ENCODE results near the gene ZNF292. TPM values are rescaled to one million over a fixed set of nuclear protein-coding genes. Genes with fewer than 3 reads are reported as not detected.

The ZNF292 gene
- total RNA-seq, 1 experiment from 2014 or later: 45.0 TPM

DNA sequence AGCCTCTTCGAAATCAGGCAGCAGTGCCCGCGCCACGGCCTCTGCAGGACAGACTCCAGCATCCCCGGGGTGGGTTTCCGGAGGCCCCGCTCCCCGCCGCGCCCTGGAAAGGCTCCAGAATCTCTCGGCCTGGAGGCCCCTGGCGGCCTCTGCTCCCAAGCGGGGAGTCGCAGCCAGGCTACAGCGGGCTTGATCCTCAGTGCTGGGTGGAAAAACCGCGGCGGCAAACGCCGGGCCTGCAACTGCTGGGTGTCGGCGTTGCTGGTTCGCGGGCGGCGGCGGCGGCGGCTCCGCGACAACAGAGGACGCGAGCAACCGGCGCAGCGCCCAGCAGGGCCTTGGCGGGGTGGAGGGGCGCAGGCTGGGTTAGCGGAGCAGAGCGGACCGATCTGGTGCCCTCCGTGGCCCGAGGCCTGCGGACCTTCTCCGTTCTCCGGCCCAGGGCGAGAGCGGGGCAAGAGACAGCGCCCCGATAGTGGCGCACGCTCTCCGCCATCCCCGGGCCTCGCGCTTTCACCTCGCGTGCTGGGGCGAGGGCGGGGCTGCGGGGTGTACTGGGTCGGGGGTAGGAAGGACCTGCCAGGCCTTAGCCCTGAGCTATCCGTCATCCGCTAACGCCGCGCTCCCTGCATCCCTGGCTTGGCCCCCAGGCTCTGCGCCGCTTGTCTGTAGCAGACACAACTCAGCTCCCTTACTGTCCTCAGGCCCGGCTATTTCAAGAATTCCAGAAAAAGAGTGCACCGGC lies 3.4 kb upstream of the ZNF292 start:
- H3K4me1 ChIP-seq (ENCODE audit: insufficient read depth, low read length, poor library complexity, severe bottlenecking): peaks cover 27% of the 10 kb centered on the region
- ChIA-PET CTCF (no interaction called here), POLR2A (ENCODE audit: low non-redundant PET) (no interaction called here)
- no TSS peak for BruUV-seq (replicated peaks)
- TF ChIP-seq EZH2 (IDR thresholded peaks at IDR 0.05; ENCODE audit: borderline replicate concordance, low read depth, low read length, poor library complexity, severe bottlenecking) (no peak), CTCF (conservative IDR thresholded peaks at IDR 0.05; ENCODE audit: low read depth, low read length) (no peak)
- peak overlapping the region; percentile 51 for H3K4me3 ChIP-seq (ENCODE audit: low read depth, low read length, poor library complexity, severe bottlenecking)
- peak overlapping the region; percentile 95 for H3K27ac ChIP-seq (ENCODE audit: low read depth, low read length, poor library complexity, severe bottlenecking)
- H3K27me3 ChIP-seq (replicated peaks; ENCODE audit: insufficient read depth, low read depth, low read length, poor library complexity): no peaks in the 10 kb centered on the region
- H3K9me3 ChIP-seq (ENCODE audit: low read depth, low read length, poor library complexity, severe bottlenecking): no peaks in the 10 kb centered on the region
- DNase-seq (ENCODE audit: low spot score): peak; percentile 90
- intact Hi-C loops (cut with micrococcal nuclease; ENCODE audit: unreplicated experiment): loop anchor here (5.0 to 10.0 kb wide), 2 partner anchors 80 to 443 kb away; partner anchors contain the start of gene ORC3
- H3K36me3 ChIP-seq (ENCODE audit: insufficient read depth, low read length, poor library complexity, severe bottlenecking): no peaks in the 10 kb centered on the region

GRCh38 chr6:87152526-87152955 lies 2.8 kb upstream of the ZNF292 start:
- no peaks in the 10 kb centered on the region for H3K36me3 ChIP-seq (ENCODE audit: insufficient read depth, low read length, poor library complexity, severe bottlenecking)
- ChIA-PET CTCF (no interaction called here), POLR2A (ENCODE audit: low non-redundant PET) (no interaction called here)
- no peaks in the 10 kb centered on the region for H3K9me3 ChIP-seq (ENCODE audit: low read depth, low read length, poor library complexity, severe bottlenecking)
- intact Hi-C loops (cut with micrococcal nuclease; ENCODE audit: unreplicated experiment): loop anchor here (5.0 to 10.0 kb wide), 2 partner anchors 80 to 442 kb away; partner anchors contain the start of gene ORC3
- peak overlapping the region; percentile 95 for H3K27ac ChIP-seq (ENCODE audit: low read depth, low read length, poor library complexity, severe bottlenecking)
- H3K27me3 ChIP-seq (replicated peaks; ENCODE audit: insufficient read depth, low read depth, low read length, poor library complexity): no peaks in the 10 kb centered on the region
- H3K4me3 ChIP-seq (ENCODE audit: low read depth, low read length, poor library complexity, severe bottlenecking): peak overlapping the region; percentile 51
- DNase-seq (ENCODE audit: low spot score): peak; percentile 54
- no TSS peak for BruUV-seq (replicated peaks)
- H3K4me1 ChIP-seq (ENCODE audit: insufficient read depth, low read length, poor library complexity, severe bottlenecking): peaks cover 31% of the 10 kb centered on the region
- TF ChIP-seq CTCF (conservative IDR thresholded peaks at IDR 0.05; ENCODE audit: low read depth, low read length) (no peak), EZH2 (IDR thresholded peaks at IDR 0.05; ENCODE audit: borderline replicate concordance, low read depth, low read length, poor library complexity, severe bottlenecking) (no peak)

GRCh38 chr6:87154641-87154992 lies 748 bp upstream of the ZNF292 start:
- Histone ChIP-seq H3K27me3 (replicated peaks; ENCODE audit: insufficient read depth, low read depth, low read length, poor library complexity) (no peaks in the 10 kb centered on the region), H3K4me1 (ENCODE audit: insufficient read depth, low read length, poor library complexity, severe bottlenecking) (peaks cover 31% of the 10 kb centered on the region), H3K36me3 (ENCODE audit: insufficient read depth, low read length, poor library complexity, severe bottlenecking) (peaks cover 6% of the 10 kb centered on the region), H3K9me3 (ENCODE audit: low read depth, low read length, poor library complexity, severe bottlenecking) (no peaks in the 10 kb centered on the region), H3K4me3 (ENCODE audit: low read depth, low read length, poor library complexity, severe bottlenecking) (peak overlapping the region; percentile 92), H3K27ac (ENCODE audit: low read depth, low read length, poor library complexity, severe bottlenecking) (peak overlapping the region; percentile 86)
- ChIA-PET CTCF (no interaction called here), POLR2A (ENCODE audit: low non-redundant PET) (no interaction called here)
- TSS peak; percentile 72 for BruUV-seq (replicated peaks)
- intact Hi-C loops (cut with micrococcal nuclease; ENCODE audit: unreplicated experiment): loop anchor here (5.0 to 10.0 kb wide), 2 partner anchors 78 to 440 kb away; partner anchors contain the start of gene ORC3
- TF ChIP-seq EZH2 (IDR thresholded peaks at IDR 0.05; ENCODE audit: borderline replicate concordance, low read depth, low read length, poor library complexity, severe bottlenecking) (no peak), CTCF (conservative IDR thresholded peaks at IDR 0.05; ENCODE audit: low read depth, low read length) (no peak)
- DNase-seq (ENCODE audit: low spot score): no peak

Data from A673 (cell line).